ENCODE results near the gene TMEM207.
"Not testable (repeated sequence)": the region's sequence is repeated elsewhere in the genome, so short reads cannot be mapped to it uniquely, and the experiment has no call there.

TMEM207 gene

GRCh38 chr3:190449801-190450200 lies at the start of gene TMEM207:
TMEM207 (minus strand) TSS chr3:190449901; CDS start chr3:190449809, 92 bp downstream.
- H3K4me3 ChIP-seq (ENCODE audit: low read depth, low read length): no peak within 1 kb of the TSS
- no peak for DNase-seq (ENCODE audit: low read depth)

GRCh38 chr3:190499122-190499521 lies 49.4 kb upstream of the TMEM207 start:
- DNase-seq (ENCODE audit: low read depth): no peak
- H3K4me3 ChIP-seq (ENCODE audit: low read depth, low read length): no peak overlapping the region

- DNase-seq (ENCODE audit: low read depth): no peak
- no peak overlapping the region for H3K4me3 ChIP-seq (ENCODE audit: low read depth, low read length)
Observed at GRCh38 chr3:190498293-190498692, 48.6 kb upstream of the TMEM207 start.

- no peak for DNase-seq (ENCODE audit: low read depth)
- H3K4me3 ChIP-seq (ENCODE audit: low read depth, low read length): no peak overlapping the region
Observed at GRCh38 chr3:190497811-190498210, 48.1 kb upstream of the TMEM207 start.

GRCh38 chr3:190496859-190497258 lies 47.2 kb upstream of the TMEM207 start:
- DNase-seq (ENCODE audit: low read depth): no peak
- H3K4me3 ChIP-seq (ENCODE audit: low read depth, low read length): no peak overlapping the region

GRCh38 chr3:190495796-190496195 lies 46.1 kb upstream of the TMEM207 start:
- no peak overlapping the region for H3K4me3 ChIP-seq (ENCODE audit: low read depth, low read length)
- no peak for DNase-seq (ENCODE audit: low read depth)

GRCh38 chr3:190495354-190495753 lies 45.7 kb upstream of the TMEM207 start:
- no peak overlapping the region for H3K4me3 ChIP-seq (ENCODE audit: low read depth, low read length)
- no peak for DNase-seq (ENCODE audit: low read depth)

- no peak overlapping the region for H3K4me3 ChIP-seq (ENCODE audit: low read depth, low read length)
- no peak for DNase-seq (ENCODE audit: low read depth)
Observed at GRCh38 chr3:190494907-190495306, 45.2 kb upstream of the TMEM207 start.

- DNase-seq (ENCODE audit: low read depth): no peak
- H3K4me3 ChIP-seq (ENCODE audit: low read depth, low read length): no peak overlapping the region
Observed at GRCh38 chr3:190492966-190493365, 43.3 kb upstream of the TMEM207 start.

- no peak for DNase-seq (ENCODE audit: low read depth)
- no peak overlapping the region for H3K4me3 ChIP-seq (ENCODE audit: low read depth, low read length)
Observed at GRCh38 chr3:190492129-190492528, 42.4 kb upstream of the TMEM207 start.

- H3K4me3 ChIP-seq (ENCODE audit: low read depth, low read length): no peak overlapping the region
- no peak for DNase-seq (ENCODE audit: low read depth)
Observed at GRCh38 chr3:190491533-190492054, 41.9 kb upstream of the TMEM207 start.

GRCh38 chr3:190486908-190487607 lies 37.4 kb upstream of the TMEM207 start:
- no peak for DNase-seq (ENCODE audit: low read depth)
- H3K4me3 ChIP-seq (ENCODE audit: low read depth, low read length): no peak overlapping the region

- DNase-seq (ENCODE audit: low read depth): no peak
- no peak overlapping the region for H3K4me3 ChIP-seq (ENCODE audit: low read depth, low read length)
Observed at GRCh38 chr3:190486533-190486864, 36.8 kb upstream of the TMEM207 start.

- DNase-seq (ENCODE audit: low read depth): no peak
- H3K4me3 ChIP-seq (ENCODE audit: low read depth, low read length): no peak overlapping the region
Observed at GRCh38 chr3:190485830-190486532, 36.3 kb upstream of the TMEM207 start.

GRCh38 chr3:190481779-190482178 lies 32.1 kb upstream of the TMEM207 start:
- no peak for DNase-seq (ENCODE audit: low read depth)
- H3K4me3 ChIP-seq (ENCODE audit: low read depth, low read length): no peak overlapping the region

- not testable (repeated sequence) for H3K4me3 ChIP-seq (ENCODE audit: low read depth, low read length); DNase-seq (ENCODE audit: low read depth)
Observed at GRCh38 chr3:190473261-190473660, 23.6 kb upstream of the TMEM207 start.

GRCh38 chr3:190467922-190468321 lies 18.2 kb upstream of the TMEM207 start:
- H3K4me3 ChIP-seq (ENCODE audit: low read depth, low read length): no peak overlapping the region
- DNase-seq (ENCODE audit: low read depth): no peak

GRCh38 chr3:190458040-190458439 lies 8.3 kb upstream of the TMEM207 start:
- no peak for DNase-seq (ENCODE audit: low read depth)

GRCh38 chr3:190456770-190457169 lies 7.1 kb upstream of the TMEM207 start:
- no peak overlapping the region for H3K4me3 ChIP-seq (ENCODE audit: low read depth, low read length)
- DNase-seq (ENCODE audit: low read depth): no peak

More at GRCh38 chr3:190458040-190458439, 8.3 kb upstream of the TMEM207 start:
- H3K4me3 ChIP-seq (ENCODE audit: low read depth, low read length): no peak overlapping the region

GRCh38 chr3:190455828-190456227 lies 6.1 kb upstream of the TMEM207 start:
- H3K4me3 ChIP-seq (ENCODE audit: low read depth, low read length): no peak overlapping the region
- DNase-seq (ENCODE audit: low read depth): no peak

GRCh38 chr3:190448256-190448655 lies 1.4 kb downstream of the TMEM207 start:
- no peak for DNase-seq (ENCODE audit: low read depth)
- no peak overlapping the region for H3K4me3 ChIP-seq (ENCODE audit: low read depth, low read length)
